EH (cell line): Measurements from ENCODE around the gene DAPK1.

ENCODE experiments used
- DNase-seq: peaks from one replicate; pipeline ENCODE4 v3.0.0-alpha.2; 2015; ENCODE audit warnings: low read depth

DAPK1 gene

DNA sequence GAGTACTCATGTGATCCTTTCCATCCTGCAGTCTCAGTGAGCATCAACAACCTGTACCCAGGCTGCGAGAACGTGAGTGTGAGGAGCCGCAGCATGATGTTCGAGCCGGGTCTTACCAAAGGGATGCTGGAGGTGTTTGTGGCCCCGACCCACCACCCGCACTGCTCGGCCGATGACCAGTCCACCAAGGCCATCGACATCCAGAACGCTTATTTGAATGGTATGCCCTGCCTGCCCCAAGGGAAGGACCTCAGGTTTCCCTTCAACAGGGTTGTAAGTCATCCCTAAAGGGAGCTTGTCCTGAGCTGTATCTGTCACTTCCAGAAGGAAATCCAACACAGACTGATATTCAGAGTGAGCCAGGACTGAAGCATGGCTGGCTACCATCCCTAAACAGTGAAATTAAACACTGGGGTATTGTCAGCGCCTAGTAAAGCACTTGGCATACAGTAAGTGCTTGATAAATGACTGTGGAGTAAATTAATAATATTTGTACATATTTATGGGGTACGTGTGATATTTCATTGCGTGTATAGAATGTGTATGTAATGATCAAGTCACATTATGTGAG is 188.9 kb downstream of the DAPK1 start:
- DNase-seq, result no peak

DNA sequence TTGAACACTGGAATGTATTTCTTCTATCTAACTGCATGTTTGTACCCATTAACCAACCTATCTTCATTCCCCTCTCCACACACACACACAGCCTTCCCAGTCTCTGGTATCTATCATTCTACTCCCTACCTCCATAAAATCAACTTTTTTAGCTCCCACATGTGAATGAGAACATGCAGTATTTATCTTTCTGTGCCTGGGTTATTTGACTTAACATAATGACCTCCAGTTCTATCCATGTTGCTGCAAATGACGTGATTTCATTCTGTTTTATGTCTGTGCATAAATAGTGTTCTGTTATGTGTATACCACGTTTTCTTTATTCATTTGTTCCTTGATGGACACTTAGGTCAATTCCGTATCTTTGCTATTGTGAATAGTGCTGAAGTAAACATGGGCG is 189.5 kb downstream of the DAPK1 start:
- no peak for DNase-seq

DNA sequence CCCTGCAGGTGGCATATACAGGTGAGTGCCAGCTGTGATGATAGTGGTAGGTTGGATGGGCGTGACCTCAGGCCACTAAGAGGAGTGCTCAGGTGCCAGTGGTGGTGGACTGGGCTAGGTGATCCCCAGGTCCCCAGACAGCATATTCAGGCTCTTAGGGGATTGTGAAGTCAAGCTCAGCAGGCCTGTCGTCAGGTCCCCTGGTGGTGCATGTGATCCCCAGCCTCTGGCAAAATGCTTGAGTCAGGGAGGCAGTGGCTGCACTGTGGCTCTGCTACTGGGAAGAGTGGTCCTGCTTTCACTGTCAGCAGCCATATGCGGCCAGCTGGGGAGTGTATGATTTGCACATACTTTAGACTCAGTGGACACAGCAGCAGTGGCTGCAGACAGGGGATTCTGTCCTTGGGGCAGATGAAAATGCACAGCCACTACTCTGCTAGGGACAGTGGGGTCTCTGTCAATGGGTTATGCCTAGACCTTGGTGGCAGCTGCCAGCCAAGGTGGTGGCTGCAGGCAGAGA is 196.6 kb downstream of the DAPK1 start:
- DNase-seq, result no peak

DNA sequence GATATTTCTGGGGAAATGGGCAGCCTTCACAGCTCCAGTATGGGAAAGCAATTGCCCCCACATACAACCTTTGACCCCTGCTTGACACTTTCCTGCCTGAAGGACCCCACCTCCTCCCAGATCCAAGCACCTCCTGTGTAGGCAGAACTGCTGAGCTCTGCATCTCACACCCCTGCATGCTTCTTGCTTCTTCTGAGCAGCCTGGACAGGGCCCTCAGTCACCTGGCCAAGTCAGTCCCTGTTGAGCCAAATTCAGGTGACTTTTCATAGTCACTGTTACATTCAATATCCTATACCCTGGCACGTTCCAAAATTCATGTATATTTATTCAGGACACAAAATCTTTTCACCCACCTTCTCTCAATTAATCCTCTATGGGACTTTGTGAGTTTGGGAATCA is 197.9 kb downstream of the DAPK1 start:
- DNase-seq, result no peak

DNA sequence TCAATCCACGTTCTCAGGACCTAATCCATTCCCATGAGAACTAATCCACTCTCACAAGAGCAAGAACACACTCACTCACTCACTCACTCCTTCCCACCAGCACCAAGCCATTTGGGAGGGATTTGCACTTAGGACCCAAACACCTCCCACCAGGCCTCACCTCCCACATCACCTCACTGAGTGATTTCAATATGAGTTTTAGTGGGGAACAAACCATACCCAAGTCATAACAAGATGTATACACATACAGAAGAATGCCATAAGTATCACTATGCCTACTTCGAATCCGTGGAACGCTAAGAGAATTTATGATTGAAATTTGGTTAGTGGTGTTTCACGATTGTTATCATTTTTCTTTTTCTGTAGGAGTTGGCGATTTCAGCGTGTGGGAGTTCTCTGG is 199.0 kb downstream of the DAPK1 start:
- DNase-seq, result no peak

DNA sequence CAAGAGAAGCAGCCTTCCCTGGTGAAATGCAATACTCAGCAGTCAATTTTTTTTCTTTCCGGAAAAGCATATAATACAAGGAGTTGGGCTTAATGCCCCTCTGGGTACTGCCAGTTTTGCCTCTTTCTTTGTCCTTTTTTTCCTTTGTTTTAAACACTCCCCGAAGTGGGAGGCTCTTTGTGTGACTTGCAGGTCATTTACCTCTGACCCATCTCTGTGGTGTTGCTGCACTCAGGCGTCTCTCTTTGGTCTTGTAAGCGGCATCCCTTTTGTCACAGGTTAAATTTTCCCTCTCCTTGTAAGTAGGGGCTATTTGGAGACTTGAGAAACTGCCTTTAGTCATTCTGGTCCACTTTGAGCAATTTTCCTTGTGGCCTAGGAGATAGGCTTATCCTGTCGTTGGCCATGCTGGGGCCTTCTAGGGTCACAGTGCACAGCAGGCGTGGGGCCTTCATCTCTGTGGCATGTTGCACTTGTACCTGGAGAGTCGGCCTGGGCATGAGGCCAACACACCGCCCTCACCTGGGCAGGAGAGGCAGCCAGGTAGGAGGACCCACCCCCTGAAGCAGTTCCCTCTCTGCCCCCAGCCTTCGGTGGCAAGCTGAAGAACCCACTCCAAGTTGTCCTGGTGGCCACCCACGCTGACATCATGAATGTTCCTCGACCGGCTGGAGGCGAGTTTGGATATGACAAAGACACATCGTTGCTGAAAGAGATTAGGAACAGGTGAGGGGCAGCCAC is 200.6 kb downstream of the DAPK1 start:
- DNase-seq, result no peak

DNA sequence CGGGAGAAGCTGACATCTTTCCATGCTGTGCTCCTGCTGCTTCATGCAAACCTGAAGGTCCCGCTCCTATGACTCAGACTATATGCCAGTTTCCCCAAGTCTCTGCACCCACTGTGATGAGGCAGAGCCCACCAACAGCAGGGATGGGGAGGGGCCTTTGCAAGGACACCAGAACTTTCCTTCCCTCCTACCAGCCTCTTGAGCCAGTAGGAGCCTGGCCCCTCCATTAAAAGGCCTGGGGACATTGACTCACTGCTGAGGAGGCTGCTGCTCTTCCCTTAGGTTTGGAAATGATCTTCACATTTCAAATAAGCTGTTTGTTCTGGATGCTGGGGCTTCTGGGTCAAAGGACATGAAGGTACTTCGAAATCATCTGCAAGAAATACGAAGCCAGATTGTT is 202.2 kb downstream of the DAPK1 start:
- no peak for DNase-seq

DNA sequence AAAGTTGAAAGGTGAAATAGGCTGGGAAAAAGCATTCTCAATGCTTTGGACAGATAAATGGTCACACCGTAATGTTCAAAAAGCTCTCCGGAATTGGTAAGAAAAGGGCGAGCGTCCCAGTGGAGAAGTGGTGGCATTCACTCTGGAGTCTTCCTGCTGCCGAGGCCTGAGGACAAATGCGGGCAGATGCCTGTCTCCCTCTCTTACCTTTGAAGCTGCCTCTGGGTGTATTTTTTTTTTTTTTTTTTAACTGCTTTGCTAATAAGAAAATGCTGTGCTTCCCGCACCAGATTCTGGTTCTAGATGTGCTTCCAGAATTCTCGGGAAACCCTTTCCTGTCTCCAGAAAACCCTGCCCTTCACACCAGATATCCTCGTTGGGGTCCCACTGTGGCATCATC is 203.8 kb downstream of the DAPK1 start:
- DNase-seq, result no peak

DNA sequence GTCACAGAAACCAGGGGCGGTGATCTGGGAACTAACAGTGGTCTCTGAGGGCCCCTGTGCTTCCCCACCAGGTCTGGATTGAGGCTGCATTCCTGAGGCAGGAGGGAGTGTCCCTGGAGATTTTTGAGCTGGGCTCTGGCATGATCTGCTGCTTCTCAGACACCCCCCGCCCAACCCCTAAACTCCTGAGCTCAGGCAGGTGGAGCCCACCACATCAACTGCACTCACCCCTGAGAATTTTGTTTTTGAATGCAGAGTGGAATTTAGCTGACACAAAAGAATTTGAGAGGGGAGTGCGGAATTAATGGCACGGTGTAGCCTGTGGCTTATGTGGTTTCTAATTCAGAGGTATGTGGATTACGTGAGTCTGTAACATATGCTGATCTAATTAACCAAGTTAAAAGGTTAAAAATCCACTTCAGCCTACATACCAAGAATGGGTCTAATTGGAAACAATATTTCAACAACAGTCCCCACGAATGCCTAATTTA is 204.3 kb downstream of the DAPK1 start:
- DNase-seq, result peak; percentile 57

DNA sequence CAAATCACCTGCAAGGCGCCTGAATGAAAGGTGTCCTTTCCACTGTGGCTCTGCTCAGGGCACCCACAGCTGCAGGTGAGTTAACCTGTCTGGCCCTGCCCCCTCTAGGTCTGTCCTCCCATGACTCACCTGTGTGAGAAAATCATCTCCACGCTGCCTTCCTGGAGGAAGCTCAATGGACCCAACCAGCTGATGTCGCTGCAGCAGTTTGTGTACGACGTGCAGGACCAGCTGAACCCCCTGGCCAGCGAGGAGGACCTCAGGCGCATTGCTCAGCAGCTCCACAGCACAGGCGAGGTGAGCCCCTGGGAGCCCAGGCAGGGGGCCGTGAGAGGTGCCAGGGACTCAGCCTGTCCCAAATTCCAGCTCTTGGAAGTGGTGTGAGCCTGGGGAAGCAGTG is 205.3 kb downstream of the DAPK1 start:
- no peak for DNase-seq

DNA sequence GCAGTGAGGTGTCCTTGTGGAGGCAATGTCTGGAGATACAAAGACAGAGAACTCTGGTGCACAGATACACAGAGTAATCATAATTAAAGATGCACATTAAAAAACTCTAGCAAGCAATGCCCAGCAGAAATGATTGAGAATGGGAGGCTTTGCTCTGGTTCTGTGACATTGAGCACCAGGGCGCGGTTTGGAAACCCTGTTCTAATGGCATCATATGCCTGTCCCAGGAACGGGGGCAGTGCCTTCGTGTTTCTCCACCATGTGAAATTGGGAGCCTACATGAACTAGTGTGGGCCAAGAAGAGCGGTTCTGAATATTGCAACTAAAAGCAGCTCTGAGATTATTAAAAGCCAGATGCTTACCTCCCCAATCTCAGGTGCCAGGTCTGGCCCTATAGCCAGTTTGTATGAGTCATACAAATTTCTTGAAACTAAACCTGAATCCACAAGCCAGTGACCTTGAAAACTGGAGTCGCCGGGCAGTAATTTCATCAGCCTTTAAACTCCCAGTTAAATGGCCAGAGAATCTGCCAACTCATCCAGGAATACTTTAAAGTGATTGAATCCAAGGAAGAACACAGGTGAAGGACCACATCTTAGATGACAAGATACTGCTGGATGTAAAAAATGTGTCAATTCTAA is 206.1 kb downstream of the DAPK1 start:
- no peak for DNase-seq

DNA sequence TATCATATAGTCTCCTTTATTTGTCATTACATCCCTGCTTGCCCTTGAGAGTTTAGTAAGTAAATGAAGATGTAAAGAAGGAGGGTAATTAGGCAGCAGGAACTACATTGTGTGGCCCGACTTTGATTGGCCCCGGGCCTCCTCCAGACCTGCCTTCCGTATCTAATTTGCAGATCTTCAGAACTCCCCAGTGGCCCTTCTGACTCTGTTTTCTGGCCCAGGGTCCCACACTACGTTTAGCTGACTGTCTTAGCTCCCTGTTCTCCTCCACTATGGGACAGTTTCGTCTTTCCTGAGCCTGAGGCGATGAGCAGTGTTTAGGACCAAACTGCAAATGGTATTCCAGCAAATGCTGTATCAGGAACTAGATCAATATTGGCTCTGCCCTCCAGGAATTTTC is 206.7 kb downstream of the DAPK1 start:
- DNase-seq, result no peak

DNA sequence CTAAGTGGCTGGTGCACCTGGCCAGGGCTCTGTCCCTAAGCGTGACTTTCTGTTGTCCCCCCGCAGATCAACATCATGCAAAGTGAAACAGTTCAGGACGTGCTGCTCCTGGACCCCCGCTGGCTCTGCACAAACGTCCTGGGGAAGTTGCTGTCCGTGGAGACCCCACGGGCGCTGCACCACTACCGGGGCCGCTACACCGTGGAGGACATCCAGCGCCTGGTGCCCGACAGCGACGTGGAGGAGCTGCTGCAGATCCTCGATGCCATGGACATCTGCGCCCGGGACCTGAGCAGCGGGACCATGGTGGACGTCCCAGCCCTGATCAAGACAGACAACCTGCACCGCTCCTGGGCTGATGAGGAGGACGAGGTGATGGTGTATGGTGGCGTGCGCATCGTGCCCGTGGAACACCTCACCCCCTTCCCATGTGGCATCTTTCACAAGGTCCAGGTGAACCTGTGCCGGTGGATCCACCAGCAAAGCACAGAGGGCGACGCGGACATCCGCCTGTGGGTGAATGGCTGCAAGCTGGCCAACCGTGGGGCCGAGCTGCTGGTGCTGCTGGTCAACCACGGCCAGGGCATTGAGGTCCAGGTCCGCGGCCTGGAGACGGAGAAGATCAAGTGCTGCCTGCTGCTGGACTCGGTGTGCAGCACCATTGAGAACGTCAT is 208.5 kb downstream of the DAPK1 start:
- no peak for DNase-seq

DNA sequence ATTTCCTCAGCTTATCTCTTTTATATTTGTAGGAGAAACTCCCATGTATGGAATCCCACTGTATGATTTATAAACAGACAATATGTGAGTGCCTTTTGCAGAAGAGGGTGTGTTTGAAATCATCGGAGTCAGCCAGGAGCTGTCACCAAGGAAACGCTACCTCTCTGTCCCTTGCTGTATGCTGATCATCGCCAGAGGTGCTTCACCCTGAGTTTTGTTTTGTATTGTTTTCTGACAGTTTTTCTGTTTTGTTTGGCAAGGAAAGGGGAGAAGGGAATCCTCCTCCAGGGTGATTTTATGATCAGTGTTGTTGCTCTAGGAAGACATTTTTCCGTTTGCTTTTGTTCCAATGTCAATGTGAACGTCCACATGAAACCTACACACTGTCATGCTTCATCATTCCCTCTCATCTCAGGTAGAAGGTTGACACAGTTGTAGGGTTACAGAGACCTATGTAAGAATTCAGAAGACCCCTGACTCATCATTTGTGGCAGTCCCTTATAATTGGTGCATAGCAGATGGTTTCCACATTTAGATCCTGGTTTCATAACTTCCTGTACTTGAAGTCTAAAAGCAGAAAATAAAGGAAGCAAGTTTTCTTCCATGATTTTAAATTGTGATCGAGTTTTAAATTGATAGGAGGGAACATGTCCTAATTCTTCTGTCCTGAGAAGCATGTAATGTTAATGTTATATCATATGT is 210.3 kb downstream of the DAPK1 start:
- no peak for DNase-seq

DNA sequence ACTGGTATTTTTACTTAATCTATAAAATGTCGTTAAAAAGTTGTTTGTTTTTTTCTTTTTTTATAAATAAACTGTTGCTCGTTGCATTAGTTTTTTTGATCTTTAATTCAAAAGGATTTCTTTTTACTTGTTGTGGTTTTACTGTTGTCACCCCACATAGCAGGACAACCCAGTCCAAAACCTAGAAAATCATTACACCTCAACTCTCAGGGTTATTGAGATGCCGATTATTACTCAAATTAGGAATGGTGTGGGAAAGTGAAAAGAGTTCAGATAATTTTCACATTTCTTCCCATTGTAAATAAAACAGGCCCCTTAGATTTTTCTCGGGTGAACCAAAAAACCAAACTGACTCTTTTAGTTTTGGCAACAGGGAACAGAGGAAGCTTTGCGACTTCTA is 210.9 kb downstream of the DAPK1 start:
- DNase-seq, result no peak

DNA sequence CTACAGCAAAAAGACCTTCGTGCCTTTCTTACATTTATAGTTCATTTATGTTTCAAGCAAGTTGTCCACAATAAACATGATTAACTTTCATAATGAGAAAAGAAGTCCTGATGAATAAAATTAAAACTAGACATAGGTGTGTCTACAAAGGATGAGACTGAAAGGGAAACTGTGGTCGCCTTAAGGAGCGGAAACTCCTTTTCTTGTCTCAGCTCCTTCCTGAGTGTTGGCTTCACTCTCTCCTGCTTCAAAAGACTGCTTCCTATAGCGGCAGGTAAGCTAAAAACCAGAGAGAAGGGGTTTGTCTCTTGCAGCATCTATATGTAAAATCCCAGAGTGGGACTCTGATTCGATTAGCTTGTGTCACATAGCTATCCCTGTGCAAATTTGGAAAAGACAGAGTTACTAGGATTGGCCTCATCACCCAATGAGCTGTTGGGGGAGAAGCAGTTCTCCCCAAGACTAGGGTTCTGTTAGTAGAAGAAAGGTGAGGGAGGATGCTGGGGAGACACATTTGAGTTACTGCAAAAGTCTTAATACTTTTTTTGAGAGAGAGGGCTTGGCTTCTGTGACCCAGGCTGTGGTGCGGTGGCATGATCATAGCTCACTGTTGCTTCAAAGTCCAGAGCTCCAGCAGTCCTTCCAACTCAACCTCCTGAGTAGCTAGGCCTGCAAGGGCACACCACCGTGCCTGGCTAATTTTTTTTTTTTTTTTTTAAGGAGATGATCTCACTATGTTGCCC is 211.5 kb downstream of the DAPK1 start:
- no peak for DNase-seq

DNA sequence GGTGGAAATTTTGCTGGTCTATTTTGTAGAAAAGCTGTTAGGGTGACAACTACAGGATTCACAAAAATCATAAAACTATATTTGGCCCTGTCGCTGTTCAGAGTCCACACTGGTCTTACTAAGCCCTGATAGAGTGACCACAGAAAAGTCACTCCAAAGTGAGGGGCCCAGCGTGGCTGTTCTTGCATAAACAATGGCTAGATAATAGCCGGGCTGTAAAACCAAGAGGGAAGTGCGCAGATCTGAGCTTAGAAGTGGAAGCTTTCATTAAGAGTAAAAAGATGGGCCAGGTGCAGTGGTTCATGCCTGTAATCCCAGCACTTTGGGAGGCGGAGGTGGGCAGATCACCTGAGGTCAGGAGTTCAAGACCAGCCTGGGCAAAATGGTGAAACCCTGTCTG is 212.8 kb downstream of the DAPK1 start:
- no peak for DNase-seq

DNA sequence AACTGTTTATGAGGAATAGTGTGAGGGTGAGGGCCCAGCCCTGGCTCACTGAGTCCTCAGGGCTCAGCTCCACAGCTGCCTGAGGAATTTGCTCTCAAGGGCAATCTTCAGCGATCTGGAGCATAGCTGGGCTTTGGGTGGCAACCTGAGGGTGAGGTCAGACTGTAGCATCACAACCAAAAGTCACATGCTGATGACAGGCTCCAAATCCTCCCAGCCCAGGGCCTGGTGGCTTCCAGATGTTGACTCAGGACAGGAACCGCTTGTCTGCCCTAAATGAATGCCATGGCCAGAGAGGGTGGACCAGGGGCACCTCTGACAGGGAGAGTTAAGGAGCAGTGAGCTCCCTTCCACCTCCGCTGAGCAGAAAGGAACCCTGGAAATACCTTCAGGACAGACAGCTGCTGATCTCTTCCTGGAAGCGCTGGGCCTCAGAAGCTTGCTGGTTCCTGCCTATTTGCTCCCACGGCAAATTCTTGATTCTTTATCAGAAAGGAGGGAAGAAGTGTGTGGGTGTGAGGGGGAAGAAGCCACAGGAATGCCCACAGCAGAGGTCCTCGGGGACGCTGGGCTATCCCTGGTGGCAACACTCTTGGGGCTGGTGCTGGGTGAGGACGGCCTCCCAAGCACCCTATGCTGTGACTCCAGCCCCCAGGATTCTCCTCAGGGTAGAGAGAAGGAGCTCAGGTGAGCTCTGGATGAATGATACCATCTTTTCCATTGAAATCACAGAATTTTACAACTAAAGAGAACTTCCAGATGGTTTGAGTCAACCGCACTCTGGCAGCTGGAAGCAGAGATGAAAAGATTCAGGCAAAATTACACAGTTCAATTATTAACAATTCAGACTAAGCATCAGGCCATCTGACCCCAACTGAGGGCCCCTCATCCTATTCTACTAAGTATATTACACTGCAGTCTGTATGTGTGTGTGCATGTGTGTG is 214.5 kb downstream of the DAPK1 start:
- peak; percentile 90 for DNase-seq

DNA sequence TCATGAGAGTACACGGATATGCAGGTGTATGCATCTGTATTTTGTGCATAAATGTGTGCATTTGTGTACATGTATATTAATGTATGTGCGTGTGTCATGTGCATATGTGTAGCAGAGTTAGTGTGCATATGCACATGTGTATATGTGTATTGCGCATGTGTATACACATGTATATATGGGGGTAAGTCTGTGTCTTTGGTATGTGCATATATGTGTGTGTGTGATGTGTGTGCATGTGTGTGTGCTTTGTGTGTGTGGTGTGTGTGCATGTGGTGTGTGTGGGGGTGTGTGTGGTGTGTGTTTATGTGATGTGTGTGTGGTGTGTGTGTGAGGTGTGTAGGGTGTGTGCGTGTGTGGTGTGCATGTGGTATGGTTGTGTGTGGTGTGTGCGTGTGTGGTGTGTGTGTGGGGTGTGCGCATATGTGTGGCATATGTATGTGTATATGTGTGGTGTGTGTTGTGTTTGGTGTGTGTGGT is 215.2 kb downstream of the DAPK1 start:
- no peak for DNase-seq
